ENCODE data around the gene KRT73.

KRT73 gene

GRCh38 chr12:52580496-52580895 is 37.9 kb downstream of the KRT73 start:
- Histone ChIP-seq H3K4me1 (ENCODE audit: insufficient read depth, low read length, poor library complexity, severe bottlenecking) (peaks cover 17% of the 10 kb centered on the region), H3K9me3 (ENCODE audit: insufficient read depth, low read depth, low read length) (no peaks in the 10 kb centered on the region), H3K9ac (ENCODE audit: low read depth, low read length, poor library complexity, severe bottlenecking) (peak overlapping the region; percentile 20), H2AFZ (ENCODE audit: low read length) (no peak overlapping the region; the same call in 1 of the 2 replicates), H3K4me2 (ENCODE audit: low read depth, low read length, poor library complexity, severe bottlenecking) (peak overlapping the region; percentile 13), H3K79me2 (ENCODE audit: insufficient read depth, low read length) (no peaks in the 10 kb centered on the region), H3K9me2 (replicated peaks; ENCODE audit: low read depth, low read length) (no peaks in the 10 kb centered on the region), H3K27me3 (ENCODE audit: insufficient read depth, low read length, poor library complexity, severe bottlenecking) (no peaks in the 10 kb centered on the region), H3F3A (ENCODE audit: low read depth) (no peaks in the 10 kb centered on the region), H3K36me3 (ENCODE audit: insufficient read depth, low read length) (no peaks in the 10 kb centered on the region), H3K4me3 (ENCODE audit: low read length, poor library complexity, severe bottlenecking) (no peak overlapping the region), H4K20me1 (ENCODE audit: insufficient read depth, low read length, poor library complexity, severe bottlenecking) (no peaks in the 10 kb centered on the region)
- TF ChIP-seq CTCF (conservative IDR thresholded peaks at IDR 0.05; ENCODE audit: low read length): no peak
- no peak for TF ChIP-seq EZH2phosphoT487 (IDR thresholded peaks at IDR 0.05; ENCODE audit: borderline replicate concordance)

GRCh38 chr12:52579468-52580465 is 38.6 kb downstream of the KRT73 start:
- Histone ChIP-seq H3K9me3 (ENCODE audit: insufficient read depth, low read depth, low read length) (no peaks in the 10 kb centered on the region), H2AFZ (ENCODE audit: low read length) (no peak overlapping the region), H3K4me3 (ENCODE audit: low read length, poor library complexity, severe bottlenecking) (no peak overlapping the region), H3K27me3 (ENCODE audit: insufficient read depth, low read length, poor library complexity, severe bottlenecking) (no peaks in the 10 kb centered on the region), H3K79me2 (ENCODE audit: insufficient read depth, low read length) (no peaks in the 10 kb centered on the region), H3K9me2 (replicated peaks; ENCODE audit: low read depth, low read length) (no peaks in the 10 kb centered on the region), H3K4me1 (ENCODE audit: insufficient read depth, low read length, poor library complexity, severe bottlenecking) (peaks cover 15% of the 10 kb centered on the region), H3K9ac (ENCODE audit: low read depth, low read length, poor library complexity, severe bottlenecking) (peak overlapping the region; percentile 20), H3K36me3 (ENCODE audit: insufficient read depth, low read length) (no peaks in the 10 kb centered on the region), H4K20me1 (ENCODE audit: insufficient read depth, low read length, poor library complexity, severe bottlenecking) (no peaks in the 10 kb centered on the region), H3F3A (ENCODE audit: low read depth) (no peaks in the 10 kb centered on the region), H3K4me2 (ENCODE audit: low read depth, low read length, poor library complexity, severe bottlenecking) (peak overlapping the region; percentile 13)
- TF ChIP-seq EZH2phosphoT487 (IDR thresholded peaks at IDR 0.05; ENCODE audit: borderline replicate concordance) (no peak), CTCF (conservative IDR thresholded peaks at IDR 0.05; ENCODE audit: low read length) (no peak)

GRCh38 chr12:52578469-52578868 is 39.9 kb downstream of the KRT73 start:
- Histone ChIP-seq H3K4me1 (ENCODE audit: insufficient read depth, low read length, poor library complexity, severe bottlenecking) (peaks cover 19% of the 10 kb centered on the region), H3K4me3 (ENCODE audit: low read length, poor library complexity, severe bottlenecking) (no peak overlapping the region), H2AFZ (ENCODE audit: low read length) (no peak overlapping the region), H4K20me1 (ENCODE audit: insufficient read depth, low read length, poor library complexity, severe bottlenecking) (no peaks in the 10 kb centered on the region), H3K9me3 (ENCODE audit: insufficient read depth, low read depth, low read length) (no peaks in the 10 kb centered on the region), H3K9me2 (replicated peaks; ENCODE audit: low read depth, low read length) (no peaks in the 10 kb centered on the region), H3F3A (ENCODE audit: low read depth) (no peaks in the 10 kb centered on the region), H3K9ac (ENCODE audit: low read depth, low read length, poor library complexity, severe bottlenecking) (no peak overlapping the region), H3K79me2 (ENCODE audit: insufficient read depth, low read length) (no peaks in the 10 kb centered on the region), H3K36me3 (ENCODE audit: insufficient read depth, low read length) (no peaks in the 10 kb centered on the region), H3K27me3 (ENCODE audit: insufficient read depth, low read length, poor library complexity, severe bottlenecking) (no peaks in the 10 kb centered on the region), H3K4me2 (ENCODE audit: low read depth, low read length, poor library complexity, severe bottlenecking) (no peak overlapping the region)
- no peak for TF ChIP-seq EZH2phosphoT487 (IDR thresholded peaks at IDR 0.05; ENCODE audit: borderline replicate concordance)

All from Loucy (cell line).